Stomach smooth muscle (tissue), 2 donors: ENCODE results near the gene PDE4D.

ENCODE experiments used
- H3K27ac ChIP-seq: one replicate; pipeline ENCODE4 v1.7.0; 2013; ENCODE audit warnings: mild to moderate bottlenecking, low read length, inconsistent platforms
- H3K27me3 ChIP-seq, 2 donors: one replicate each; pipeline ENCODE4 v1.7.0; 2013; ENCODE audit warnings: low read length in 2 of 2; ENCODE audit not compliant: insufficient read depth in 2 of 2, control insufficient read depth in 1 of 2
- H3K36me3 ChIP-seq, 2 donors: one replicate each; pipeline ENCODE4 v1.7.0; 2013; ENCODE audit warnings: low read length in 2 of 2; ENCODE audit not compliant: control insufficient read depth in 2 of 2, insufficient read depth in 2 of 2
- H3K4me1 ChIP-seq: one replicate; pipeline ENCODE4 v1.7.0; 2013; ENCODE audit warnings: low read length; ENCODE audit not compliant: control insufficient read depth, insufficient read depth
- H3K4me3 ChIP-seq, 2 donors: one replicate each; pipeline ENCODE4 v1.7.0; 2013; ENCODE audit warnings: low read length in 2 of 2
- H3K9ac ChIP-seq, 2 donors: one replicate each; pipeline ENCODE4 v1.7.0; 2013; ENCODE audit warnings: low read length in 2 of 2, mild to moderate bottlenecking in 1 of 2
- H3K9me3 ChIP-seq, 2 donors: one replicate each; pipeline ENCODE4 v1.7.0; 2013; ENCODE audit warnings: low read length in 2 of 2; ENCODE audit not compliant: control insufficient read depth in 2 of 2
- donor health status: healthy.
- donor health status: Pancreatic carcinoma.

The PDE4D gene

GRCh38 chr5:59874675-59875074 is 18.9 kb downstream of the PDE4D start:
- no peaks in the 10 kb centered on the region for H3K36me3 ChIP-seq
- H3K27ac ChIP-seq = no peak overlapping the region

DNA sequence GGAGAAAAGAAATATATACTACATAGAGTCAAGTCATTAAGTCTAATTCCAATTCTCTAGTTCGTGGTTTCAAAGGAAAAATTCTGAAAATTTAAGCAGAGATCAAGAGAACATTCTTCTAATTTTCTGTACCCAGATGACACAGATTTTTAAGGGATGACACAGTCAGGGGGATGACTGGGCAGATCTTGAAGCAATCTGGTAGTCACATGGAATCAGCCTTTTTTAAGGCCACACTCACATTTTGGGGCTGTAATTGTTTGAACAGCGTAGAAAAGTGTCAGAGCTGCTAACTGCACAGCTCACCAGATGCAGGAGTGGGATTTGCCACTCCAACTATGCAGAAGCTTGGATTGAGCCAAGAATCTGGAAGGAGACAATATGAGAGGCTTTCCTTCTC is 20.4 kb downstream of the PDE4D start:
- H3K9me3 ChIP-seq = no peaks in the 10 kb centered on the region
- no peak overlapping the region for H3K9ac ChIP-seq
- H3K36me3 ChIP-seq = no peaks in the 10 kb centered on the region
- H3K4me1 ChIP-seq = no peaks in the 10 kb centered on the region
- H3K4me3 ChIP-seq = no peak overlapping the region
- H3K27me3 ChIP-seq = no peaks in the 10 kb centered on the region
- H3K27ac ChIP-seq = no peak overlapping the region

More at GRCh38 chr5:59874675-59875074, 18.9 kb downstream of the PDE4D start:
- H3K9me3 ChIP-seq = no peaks in the 10 kb centered on the region
- no peak overlapping the region for H3K4me3 ChIP-seq
- no peaks in the 10 kb centered on the region for H3K4me1 ChIP-seq
- no peaks in the 10 kb centered on the region for H3K27me3 ChIP-seq
- no peak overlapping the region for H3K9ac ChIP-seq

GRCh38 chr5:59866661-59867060 is 26.9 kb downstream of the PDE4D start:
- H3K4me3 ChIP-seq = no peak overlapping the region
- no peaks in the 10 kb centered on the region for H3K9me3 ChIP-seq
- no peak overlapping the region for H3K9ac ChIP-seq
- no peaks in the 10 kb centered on the region for H3K36me3 ChIP-seq
- H3K4me1 ChIP-seq = no peaks in the 10 kb centered on the region
- H3K27ac ChIP-seq = no peak overlapping the region
- no peaks in the 10 kb centered on the region for H3K27me3 ChIP-seq

- no peak overlapping the region for H3K27ac ChIP-seq
- no peaks in the 10 kb centered on the region for H3K4me1 ChIP-seq
- H3K27me3 ChIP-seq = no peaks in the 10 kb centered on the region
- no peak overlapping the region for H3K4me3 ChIP-seq
- H3K9me3 ChIP-seq = no peaks in the 10 kb centered on the region
- no peak overlapping the region for H3K9ac ChIP-seq
- no peaks in the 10 kb centered on the region for H3K36me3 ChIP-seq
These were observed 28.8 kb downstream of the PDE4D start for GRCh38 chr5:59864718-59865117.

GRCh38 chr5:59863777-59864176 is 29.7 kb downstream of the PDE4D start:
- Histone ChIP-seq H3K27me3 (no peaks in the 10 kb centered on the region), H3K9me3 (no peaks in the 10 kb centered on the region), H3K27ac (no peak overlapping the region), H3K4me3 (no peak overlapping the region), H3K4me1 (no peaks in the 10 kb centered on the region), H3K9ac (no peak overlapping the region), H3K36me3 (no peaks in the 10 kb centered on the region)

- Histone ChIP-seq H3K27ac (no peak overlapping the region), H3K4me3 (no peak overlapping the region), H3K4me1 (no peaks in the 10 kb centered on the region), H3K27me3 (no peaks in the 10 kb centered on the region), H3K9ac (no peak overlapping the region), H3K9me3 (no peaks in the 10 kb centered on the region), H3K36me3 (no peaks in the 10 kb centered on the region)
These were observed 37.2 kb downstream of the PDE4D start for GRCh38 chr5:59856358-59856757.

- Histone ChIP-seq H3K27ac (no peak overlapping the region), H3K27me3 (no peaks in the 10 kb centered on the region), H3K9me3 (no peaks in the 10 kb centered on the region), H3K4me1 (no peaks in the 10 kb centered on the region), H3K9ac (no peak overlapping the region), H3K36me3 (no peaks in the 10 kb centered on the region), H3K4me3 (no peak overlapping the region)
These were observed 42.8 kb downstream of the PDE4D start for GRCh38 chr5:59850766-59851165.

- H3K4me3 ChIP-seq = no peak overlapping the region
- no peaks in the 10 kb centered on the region for H3K9me3 ChIP-seq
- no peaks in the 10 kb centered on the region for H3K4me1 ChIP-seq
- no peaks in the 10 kb centered on the region for H3K27me3 ChIP-seq
- no peaks in the 10 kb centered on the region for H3K36me3 ChIP-seq
- H3K9ac ChIP-seq = no peak overlapping the region
- H3K27ac ChIP-seq = no peak overlapping the region
These were observed 45.9 kb downstream of the PDE4D start for GRCh38 chr5:59847586-59847985.

DNA sequence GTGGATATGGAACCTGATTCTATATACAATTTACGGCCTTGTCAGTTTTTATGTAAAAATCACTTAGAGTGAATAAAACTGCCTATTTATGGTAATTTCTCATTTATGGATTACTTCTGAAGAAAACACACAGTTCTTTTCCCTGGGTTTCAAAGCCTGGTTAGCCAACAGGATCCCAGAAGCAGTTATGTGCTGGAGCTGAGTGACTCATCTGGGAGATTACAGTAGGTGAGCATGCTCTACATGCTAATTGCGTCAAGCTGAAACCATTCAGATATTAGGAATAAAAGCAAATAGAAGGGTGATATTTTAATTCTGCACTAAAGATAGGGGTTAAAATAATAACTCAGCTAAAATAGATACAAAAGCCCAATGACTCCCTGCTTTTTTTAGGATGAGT is 47.8 kb downstream of the PDE4D start:
- no peaks in the 10 kb centered on the region for H3K9me3 ChIP-seq
- H3K4me3 ChIP-seq = no peak overlapping the region
- H3K36me3 ChIP-seq = no peaks in the 10 kb centered on the region
- H3K27ac ChIP-seq = no peak overlapping the region
- H3K27me3 ChIP-seq = no peaks in the 10 kb centered on the region
- H3K4me1 ChIP-seq = no peaks in the 10 kb centered on the region
- H3K9ac ChIP-seq = no peak overlapping the region

DNA sequence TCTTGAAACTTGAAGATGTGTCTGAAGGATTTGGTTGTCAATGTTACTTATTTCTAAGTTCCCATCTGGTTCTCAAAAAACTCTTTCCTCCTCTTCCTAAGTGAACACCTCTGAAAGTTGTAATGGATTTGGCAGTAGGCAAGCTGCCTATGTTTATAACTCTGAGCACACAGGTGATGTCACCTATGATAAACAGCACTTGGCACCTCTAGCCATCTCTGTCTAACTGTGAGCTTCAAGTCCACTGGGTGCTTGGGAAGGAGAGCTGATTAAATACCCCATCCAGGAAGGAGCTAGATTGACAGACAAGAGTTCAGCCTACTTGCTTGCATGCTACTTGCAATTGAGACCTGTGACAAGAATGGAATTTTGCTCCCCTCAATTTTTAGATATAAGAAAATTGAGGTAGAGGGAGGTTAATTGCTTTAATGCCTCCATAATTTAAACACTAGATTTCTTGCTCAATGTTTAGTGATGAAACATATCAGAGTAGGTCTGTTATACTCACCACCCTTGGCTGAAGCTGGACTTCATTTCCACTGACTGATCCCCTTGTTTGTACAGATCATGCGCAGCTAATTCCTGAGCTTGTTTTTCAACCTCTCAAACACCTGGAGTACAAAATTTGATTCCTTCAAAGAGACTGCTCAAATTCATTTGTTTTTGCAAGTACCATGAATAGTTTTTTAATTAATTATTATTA is 49.9 kb downstream of the PDE4D start:
- Histone ChIP-seq H3K4me3 (no peak overlapping the region), H3K9me3 (no peaks in the 10 kb centered on the region), H3K27me3 (no peaks in the 10 kb centered on the region), H3K9ac (no peak overlapping the region), H3K27ac (no peak overlapping the region), H3K36me3 (no peaks in the 10 kb centered on the region), H3K4me1 (no peaks in the 10 kb centered on the region)

DNA sequence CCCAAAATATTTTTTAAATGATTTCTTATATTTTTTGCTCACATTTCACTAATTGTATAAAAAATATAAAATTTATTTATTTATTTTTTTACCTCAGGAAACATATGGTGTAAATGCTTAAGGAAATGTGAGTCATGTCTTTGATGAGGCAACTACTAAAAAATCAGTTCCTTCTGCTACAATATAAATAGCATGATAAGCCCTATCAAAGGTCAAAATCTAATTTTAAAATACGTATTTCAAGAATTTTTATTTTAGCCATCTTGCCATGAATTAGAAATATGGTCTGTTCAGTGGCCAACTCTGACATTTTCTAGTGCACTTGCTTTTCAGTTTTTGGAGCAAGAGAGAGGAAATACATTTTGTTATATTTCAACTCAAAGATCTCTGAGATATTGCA is 50.5 kb downstream of the PDE4D start:
- Histone ChIP-seq H3K9ac (no peak overlapping the region), H3K27me3 (no peaks in the 10 kb centered on the region), H3K9me3 (no peaks in the 10 kb centered on the region), H3K4me1 (no peaks in the 10 kb centered on the region), H3K27ac (no peak overlapping the region), H3K36me3 (no peaks in the 10 kb centered on the region), H3K4me3 (no peak overlapping the region)
